Spleen (tissue), 11 donors: ENCODE measurements around the gene RBSN. TPM values are rescaled to one million over a fixed set of nuclear protein-coding genes. Genes with fewer than 3 reads are reported as not detected.

Experiments
- DNase-seq: peaks from one replicate; pipeline ENCODE4 v3.0.0-alpha.2; 2020
- H3K27ac ChIP-seq, 8 donors: fragments of 200-600 bp; sonication (generic) in 7 of 8; 1 replicate in 4 of 8; 2 replicates in 4 of 8; pipeline versions ENCODE4 v1.5.0 to v1.8.0; 2016 to 2021; ENCODE audit warnings: inconsistent platforms in 4 of 8, mild to moderate bottlenecking in 4 of 8, moderate library complexity in 1 of 8
- H3K27me3 ChIP-seq, 7 donors: fragments of 200-600 bp; sonication (generic) in 6 of 7; replicated peaks in 1 of 7; 1 replicate in 4 of 7; 2 replicates in 3 of 7; pipeline versions ENCODE4 v1.5.0 to v1.8.0; 2016 to 2021; ENCODE audit warnings: inconsistent platforms in 3 of 7, mild to moderate bottlenecking in 1 of 7
- H3K36me3 ChIP-seq, 6 donors: fragments of 200-600 bp; sonication (generic) in 5 of 6; 1 replicate in 4 of 6; 2 replicates in 2 of 6; pipeline versions ENCODE4 v1.5.0 to v1.8.0; 2016 to 2021; ENCODE audit warnings: inconsistent platforms in 2 of 6
- H3K4me1 ChIP-seq, 6 donors: fragments of 200-600 bp; sonication (generic) in 5 of 6; 1 replicate in 3 of 6; 2 replicates in 3 of 6; pipeline versions ENCODE4 v1.5.0 to v1.8.0; 2016 to 2021; ENCODE audit warnings: inconsistent platforms in 3 of 6
- H3K4me3 ChIP-seq, 8 donors: fragments of 200-600 bp; sonication (generic) in 7 of 8; 1 replicate in 4 of 8; 2 replicates in 4 of 8; pipeline versions ENCODE4 v1.5.0 to v1.8.0; 2016 to 2021; ENCODE audit warnings: inconsistent platforms in 4 of 8, mild to moderate bottlenecking in 4 of 8, moderate library complexity in 2 of 8
- H3K9me3 ChIP-seq, 8 donors: fragments of 200-600 bp; sonication (generic) in 7 of 8; 1 replicate in 4 of 8; 2 replicates in 4 of 8; pipeline versions ENCODE4 v1.5.0 to v1.8.0; 2016 to 2021; ENCODE audit warnings: inconsistent platforms in 4 of 8
- CTCF ChIP-seq, 11 experiments: fragments of 200-600 bp in 7 of 11; fragments of 450-650 bp in 4 of 11; sonication (generic) in 4 of 11; IDR thresholded peaks in 8 of 11; conservative IDR thresholded peaks in 3 of 11; 1 replicate in 7 of 11; 2 replicates in 4 of 11; pipeline versions ENCODE4 v1.4.0 to v1.8.0; 2016 to 2021; ENCODE audit warnings: antibody characterized with exemption in 11 of 11, inconsistent platforms in 4 of 11, mild to moderate bottlenecking in 1 of 11
- POLR2A ChIP-seq, 3 donors: fragments of 450-650 bp; IDR thresholded peaks; one replicate each; pipeline ENCODE4 v1.5.1; 2017; ENCODE audit warnings: antibody characterized with exemption in 3 of 3, mild to moderate bottlenecking in 1 of 3
- POLR2AphosphoS5 ChIP-seq, 3 donors: sonication (generic); formaldehyde crosslinking; IDR thresholded peaks; one replicate each; pipeline ENCODE4 v1.5.1; 2017; ENCODE audit warnings: antibody characterized with exemption in 3 of 3
- WGBS, 5 donors: extraction: QIAGEN DNeasy Blood & Tissue Kit in 3 of 5; methylation state at CpG; one replicate each; pipeline versions ENCODE4 v1.1.5 to v1.1.7; 2013 to 2018; 5-methylcytosine and 5-hydroxymethylcytosine counted together
- intact Hi-C: fragments of 100-400 bp; cut with DNase I; formaldehyde crosslinking; loops from one replicate; pipeline ENCODE4 v1.15.0; 2023; ENCODE audit warnings: low total_unique reads
- polyA plus RNA-seq, 3 donors: library from polyadenylated mRNA; stranded (reverse); fragments of 200-250 nt; gene quantifications; one replicate each; pipeline ENCODE4 v1.2.1, GENCODE V29; 2013
- total RNA-seq, 7 donors: library from RNA; depleted of rRNA in 3 of 7; stranded (reverse); fragments of >200 nt in 3 of 7; fragmentation: NEBNext Ultra II Directional in 4 of 7; extraction: Animal tissue kit (Norgen Biotek cat#: 25700) in 4 of 7; gene quantifications; one replicate each; pipeline versions ENCODE4 v1.1.0 to v1.2.1, GENCODE V29; 2016 to 2021
- donor health status: healthy with polysubstance abuse.
- donor health status: DM: no; HTN: no; CAD: no; lungs with moderate emphysema.
- donor health status: DM: no; HTN: no; CAD: no.
- donor health status: Bipolar disorder and iron deficiency.
- donor health status: healthy.
- donor health status: DM: no; HTN: no; CAD: no.
- donor health status: DM: yes; HTN: yes; CAD: no.

The RBSN gene
- total and polyA plus RNA-seq, 10 donors = 4.2 to 34.5 (median 28.7) TPM

GRCh38 chr3:15042936-15043335, 56.0 kb downstream of the RBSN start:
- H3K27ac ChIP-seq = peak overlapping the region in 1 of 8 donors; percentile 12
- intact Hi-C loops = loop anchor here (10.0 kb wide), 1 partner anchor 98 kb away; the partner anchor contains the start of gene NR2C2
- 64 to 79% (median 73%) methylated on average over 3 of the region's 3 CpGs for WGBS, 5 donors
- no peaks in the 10 kb centered on the region for H3K27me3 ChIP-seq
- TF ChIP-seq CTCF (IDR thresholded peaks at IDR 0.05 in 8 of 11, conservative IDR thresholded peaks at IDR 0.05 in 3 of 11) = no peak
- TF ChIP-seq POLR2AphosphoS5 (IDR thresholded peaks at IDR 0.05) = no peak
- TF ChIP-seq POLR2A (IDR thresholded peaks at IDR 0.05) = no peak
- peaks cover 11 to 42% (median 24%) of the 10 kb centered on the region in 6 donors for H3K4me1 ChIP-seq
- H3K9me3 ChIP-seq = no peaks in the 10 kb centered on the region
- peaks cover 6 to 100% (median 78%) of the 10 kb centered on the region in 6 donors for H3K36me3 ChIP-seq
- no peak overlapping the region for H3K4me3 ChIP-seq
- DNase-seq = no peak

GRCh38 chr3:15041950-15042349, 57.0 kb downstream of the RBSN start:
- DNase-seq = no peak
- WGBS, 5 donors = 86 to 94% (median 90%) methylated on average over 3 of the region's 3 CpGs

GRCh38 chr3:15040844-15041243, 58.1 kb downstream of the RBSN start:
- H3K4me3 ChIP-seq = no peak overlapping the region
- 81 to 90% (median 83%) methylated on average over 3 of the region's 3 CpGs for WGBS, 5 donors
- TF ChIP-seq POLR2A (IDR thresholded peaks at IDR 0.05) = no peak
- no peak for TF ChIP-seq POLR2AphosphoS5 (IDR thresholded peaks at IDR 0.05)
- TF ChIP-seq CTCF (IDR thresholded peaks at IDR 0.05 in 8 of 11, conservative IDR thresholded peaks at IDR 0.05 in 3 of 11) = no peak
- H3K27ac ChIP-seq = peak overlapping the region in 1 of 8 donors; percentile 51
- intact Hi-C loops = loop anchor here (10.0 kb wide), 1 partner anchor 96 kb away; the partner anchor contains the start of gene NR2C2
- no peaks in the 10 kb centered on the region for H3K9me3 ChIP-seq
- no peaks in the 10 kb centered on the region for H3K27me3 ChIP-seq
- peaks cover 0 to 100% (median 77%) of the 10 kb centered on the region in 6 donors for H3K36me3 ChIP-seq
- H3K4me1 ChIP-seq = peaks cover 11 to 31% (median 22%) of the 10 kb centered on the region in 6 donors
- DNase-seq = no peak

More at GRCh38 chr3:15041950-15042349, 57.0 kb downstream of the RBSN start:
- Histone ChIP-seq H3K9me3 (no peaks in the 10 kb centered on the region), H3K4me3 (no peak overlapping the region), H3K4me1 (peaks cover 11 to 42% (median 24%) of the 10 kb centered on the region in 6 donors), H3K27ac (no peak overlapping the region), H3K36me3 (peaks cover 0 to 100% (median 76%) of the 10 kb centered on the region in 6 donors), H3K27me3 (no peaks in the 10 kb centered on the region)
- intact Hi-C loops = loop anchor here (10.0 kb wide), 1 partner anchor 97 kb away; the partner anchor contains the start of gene NR2C2
- TF ChIP-seq POLR2AphosphoS5 (IDR thresholded peaks at IDR 0.05) (no peak), POLR2A (IDR thresholded peaks at IDR 0.05) (no peak), CTCF (IDR thresholded peaks at IDR 0.05 in 8 of 11, conservative IDR thresholded peaks at IDR 0.05 in 3 of 11) (no peak)

GRCh38 chr3:15038306-15038705, 60.6 kb downstream of the RBSN start:
- TF ChIP-seq CTCF (IDR thresholded peaks at IDR 0.05 in 8 of 11, conservative IDR thresholded peaks at IDR 0.05 in 3 of 11) (no peak), POLR2A (IDR thresholded peaks at IDR 0.05) (no peak), POLR2AphosphoS5 (IDR thresholded peaks at IDR 0.05) (no peak)
- Histone ChIP-seq H3K9me3 (no peaks in the 10 kb centered on the region), H3K4me1 (peaks cover 0 to 5% (median 2%) of the 10 kb centered on the region in 6 donors), H3K27me3 (no peaks in the 10 kb centered on the region), H3K27ac (no peak overlapping the region), H3K4me3 (no peak overlapping the region), H3K36me3 (peaks cover 0 to 100% (median 90%) of the 10 kb centered on the region in 6 donors)
- no peak for DNase-seq
- intact Hi-C loops = no loop called here
- WGBS, 5 donors = 94 to 97% (median 96%) methylated on average over 6 of the region's 6 CpGs
